NCI-H1694 treated with DMSO at 0.1 percent for 48 hours (cell line): Measurements from ENCODE around the gene MINDY3.
"Not testable (repeated sequence)": the region's sequence is repeated elsewhere in the genome, so short reads cannot be mapped to it uniquely, and the experiment has no call there.

Experiments
- DNase-seq: peaks from one replicate; lab custom pipeline; 2025; lab: John Stamatoyannopoulos, UW

Gene MINDY3

DNA sequence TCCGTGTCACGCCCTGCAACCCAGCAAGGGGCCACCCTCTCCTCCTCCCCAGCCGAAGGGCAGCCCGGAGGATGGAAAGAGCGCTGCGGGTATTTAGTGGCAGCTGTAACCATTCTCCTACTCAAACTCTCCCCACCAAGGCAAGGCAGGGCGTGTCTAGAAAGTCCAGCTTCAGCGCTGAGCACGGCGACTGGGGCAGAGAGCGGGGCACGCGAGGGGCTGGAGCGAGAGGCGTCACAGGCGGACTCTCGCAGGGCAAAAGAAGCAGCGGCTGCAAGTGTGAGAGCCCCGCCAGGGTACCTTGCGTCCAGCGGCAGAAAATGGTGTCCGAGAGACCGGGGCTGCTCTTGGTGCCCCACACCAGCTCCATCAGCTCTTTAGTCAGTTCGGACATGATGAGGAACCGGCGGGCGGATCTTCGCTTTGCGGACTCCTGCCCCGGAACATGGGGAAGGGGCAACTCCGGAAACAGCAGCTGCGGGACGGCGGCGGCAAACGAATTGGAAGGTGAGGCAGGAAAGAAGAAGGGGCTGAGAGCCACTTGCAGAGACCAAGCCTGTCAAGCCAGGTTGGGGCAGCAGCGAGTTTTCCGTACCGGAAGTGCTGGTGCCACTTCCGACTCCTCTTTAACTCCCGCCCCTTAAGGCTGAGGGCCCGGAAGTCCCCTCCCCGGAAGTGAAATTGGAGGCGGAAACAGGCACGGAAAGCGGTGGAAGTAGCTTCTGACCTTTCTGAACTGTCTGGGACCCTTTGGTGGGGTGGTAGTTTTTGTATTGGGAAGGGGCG is at the start of gene MINDY3:
Gene MINDY3 (minus strand): TSS at position 602 of the 786 bp plus-strand sequence. CDS start 208 bp downstream, at position 394.
- DNase-seq, result peak; percentile 63

GRCh38 chr10:15901889-15902288 is 41.6 kb upstream of the MINDY3 start:
- no peak for DNase-seq

- no peak for DNase-seq
These were observed 37.7 kb upstream of the MINDY3 start for GRCh38 chr10:15898046-15898445.

- no peak for DNase-seq
These were observed 37.0 kb upstream of the MINDY3 start for GRCh38 chr10:15897287-15897686.

DNA sequence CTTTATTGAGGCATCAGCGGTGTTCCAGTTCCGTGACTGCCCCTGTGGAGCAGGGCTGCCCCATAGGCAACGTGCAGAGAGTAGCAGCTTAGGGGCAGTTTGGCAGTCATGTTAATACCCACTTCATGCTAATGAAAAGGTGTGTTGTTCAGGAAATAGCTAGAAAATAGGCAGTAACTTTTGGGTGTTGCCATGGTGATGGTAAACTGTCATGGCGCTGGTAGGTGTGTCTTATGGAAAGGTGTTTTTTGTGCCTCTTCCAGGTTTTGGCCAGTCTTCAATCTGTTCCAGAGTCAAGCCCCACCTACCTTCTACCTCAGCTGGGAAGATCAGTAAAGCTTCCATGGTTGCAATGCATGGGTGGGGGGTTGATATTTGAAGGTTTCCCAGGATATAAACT is 36.3 kb upstream of the MINDY3 start:
- DNase-seq, result no peak

- DNase-seq, result no peak
These were observed 24.1 kb upstream of the MINDY3 start for GRCh38 chr10:15884447-15884846.

GRCh38 chr10:15881542-15881941 is 21.2 kb upstream of the MINDY3 start:
- no peak for DNase-seq

- DNase-seq, result no peak
These were observed 19.4 kb upstream of the MINDY3 start for GRCh38 chr10:15879663-15880062.

DNA sequence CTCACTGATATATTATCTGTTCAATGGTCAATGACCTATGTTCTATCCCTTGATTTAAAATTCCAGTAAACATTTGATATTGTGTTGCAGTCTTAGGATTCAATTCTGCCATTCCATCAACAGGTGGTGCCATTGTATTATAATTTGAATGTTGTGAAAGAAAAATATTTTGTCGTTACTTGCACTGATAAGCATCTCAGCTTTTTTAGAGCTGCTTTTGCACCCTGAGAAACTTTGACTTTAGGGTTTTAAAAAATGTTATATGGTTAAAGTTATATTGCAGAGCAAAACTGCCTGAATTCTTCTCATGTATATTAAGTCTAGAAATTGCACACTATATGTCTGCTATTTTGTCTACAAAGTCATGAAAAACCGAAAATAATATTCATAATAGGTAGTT is 18.8 kb upstream of the MINDY3 start:
- peak; percentile 18 for DNase-seq

DNA sequence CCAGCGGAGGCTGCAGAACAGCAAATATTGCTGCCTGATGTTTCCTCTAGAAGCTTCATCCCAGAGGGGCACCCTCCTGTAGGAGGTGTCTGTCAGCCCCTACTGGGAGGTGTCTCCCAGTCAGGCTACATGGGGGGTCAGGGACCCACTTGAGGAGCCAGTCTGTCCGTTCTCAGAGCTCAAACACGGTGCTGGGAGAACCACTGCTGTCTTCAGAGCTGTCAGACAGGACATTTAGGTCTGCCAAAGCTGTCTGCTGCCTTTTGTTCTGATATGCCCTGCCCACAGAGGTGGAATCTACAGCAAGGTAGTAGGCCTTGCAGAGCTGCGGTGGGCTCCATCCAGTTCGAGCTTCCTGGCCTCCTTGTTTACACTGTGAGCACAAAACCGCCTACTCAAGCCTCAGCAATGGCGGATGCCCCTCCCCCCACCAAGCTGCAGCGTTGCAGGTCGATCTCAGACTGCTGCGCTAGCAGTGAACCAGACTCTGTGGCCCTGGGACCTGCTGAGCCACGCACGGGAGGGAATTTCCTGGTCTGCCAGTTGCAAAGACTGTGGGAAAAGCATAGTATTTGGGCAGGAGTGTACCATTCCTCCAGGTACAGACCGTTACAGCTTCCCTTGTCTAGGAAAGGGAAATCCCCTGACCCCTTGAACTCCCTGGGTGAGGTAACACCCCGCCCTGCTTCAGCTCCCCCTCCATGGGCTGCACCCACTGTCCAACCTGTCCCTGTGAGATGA is 17.7 kb upstream of the MINDY3 start:
- no peak for DNase-seq

- DNase-seq, result not testable (repeated sequence)
These were observed 16.0 kb upstream of the MINDY3 start for GRCh38 chr10:15876274-15876673.

DNA sequence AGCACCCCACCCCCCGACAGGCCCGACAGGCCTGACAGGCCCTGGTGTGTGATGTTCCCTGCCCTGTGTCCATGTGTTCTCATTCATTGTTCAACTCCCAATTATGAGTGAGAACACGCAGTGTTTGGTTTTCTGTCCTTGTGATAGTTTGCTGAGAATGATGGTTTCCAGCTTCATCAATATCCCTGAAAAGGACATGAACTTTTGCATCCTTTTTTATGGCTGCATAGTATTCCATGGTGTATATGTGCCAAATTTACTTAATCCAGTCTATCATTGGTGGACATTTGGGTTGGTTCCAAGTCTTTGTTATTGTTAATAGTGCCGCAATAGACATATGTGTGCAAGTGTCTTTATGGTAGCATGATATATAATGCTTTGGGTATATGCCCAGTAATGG is 12.3 kb upstream of the MINDY3 start:
- DNase-seq, result not testable (repeated sequence)

DNA sequence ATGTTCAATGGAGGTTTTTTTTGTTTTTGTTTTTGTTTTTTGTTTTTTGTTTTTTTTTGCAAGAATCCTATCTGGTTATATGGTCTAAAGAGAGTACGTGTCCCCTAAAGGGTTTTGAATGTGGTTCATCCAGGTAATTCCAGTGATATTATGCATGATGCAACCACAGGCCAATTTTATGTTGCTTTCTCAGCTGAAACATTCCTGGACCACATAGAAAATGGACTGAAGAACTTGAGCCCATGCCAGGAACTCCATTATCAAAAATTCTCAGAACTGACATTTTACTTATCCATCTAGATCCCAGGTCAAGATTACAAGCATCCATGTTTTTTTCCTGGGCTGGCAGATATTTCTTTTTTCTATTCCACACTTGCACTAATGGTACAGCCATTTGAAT is 11.5 kb upstream of the MINDY3 start:
- DNase-seq, result no peak

GRCh38 chr10:15869935-15870334 is 9.6 kb upstream of the MINDY3 start:
- no peak for DNase-seq

GRCh38 chr10:15868006-15868405 is 7.7 kb upstream of the MINDY3 start:
- DNase-seq, result no peak

DNA sequence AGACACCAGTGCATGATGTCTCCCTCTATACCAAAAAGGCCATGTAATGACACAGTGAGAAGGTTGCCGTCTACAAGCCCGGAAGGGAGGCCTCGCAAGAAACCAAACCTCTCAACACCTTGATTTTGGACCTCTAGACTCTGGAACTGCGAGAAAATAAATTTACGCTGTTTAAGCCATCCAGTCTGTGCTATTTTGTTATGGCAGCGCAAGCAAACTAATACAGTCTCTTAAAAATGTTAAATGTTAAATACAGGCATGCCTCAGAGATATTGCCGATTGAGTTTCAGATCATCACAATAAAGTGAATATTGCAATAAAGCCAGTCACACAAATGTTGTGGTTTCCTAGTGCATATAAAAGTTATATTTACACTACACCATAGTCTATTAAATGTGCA is 5.0 kb upstream of the MINDY3 start:
- no peak for DNase-seq

DNA sequence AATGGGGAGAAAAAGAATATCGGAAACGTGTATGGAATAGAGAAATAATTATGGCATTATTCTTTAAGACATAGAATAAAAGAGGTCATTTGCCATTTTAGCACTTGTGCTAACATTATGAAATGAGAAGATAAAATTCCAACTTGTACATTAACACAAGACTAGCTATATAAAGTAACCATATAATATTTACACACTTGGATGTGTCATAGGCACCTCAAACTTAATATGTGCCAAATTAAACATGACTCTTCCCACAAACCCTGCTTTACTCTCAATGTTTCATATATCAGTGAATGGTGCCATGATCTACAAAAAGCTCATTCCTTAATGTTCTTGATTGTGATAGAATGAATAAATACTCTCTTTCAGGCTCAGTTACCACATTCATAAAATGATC is 4.1 kb upstream of the MINDY3 start:
- DNase-seq, result no peak

DNA sequence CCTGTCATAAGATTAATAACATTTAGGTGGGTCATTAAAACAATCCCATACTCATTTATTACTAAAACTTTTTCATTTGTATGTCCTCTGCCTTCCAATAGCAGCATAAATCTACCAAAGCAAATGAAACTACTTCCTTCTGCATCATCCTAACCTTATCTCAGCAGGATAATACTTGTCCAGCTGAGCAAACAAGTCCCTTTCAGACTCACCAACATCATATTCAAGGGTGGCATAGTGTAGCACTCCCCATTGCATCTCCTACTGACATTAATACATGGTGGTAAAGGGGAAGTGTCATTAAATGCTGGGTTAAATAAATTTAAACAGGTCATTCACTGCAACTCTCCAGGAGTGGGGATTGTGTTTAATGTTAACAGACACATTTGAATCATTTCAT is 3.4 kb upstream of the MINDY3 start:
- no peak for DNase-seq

DNA sequence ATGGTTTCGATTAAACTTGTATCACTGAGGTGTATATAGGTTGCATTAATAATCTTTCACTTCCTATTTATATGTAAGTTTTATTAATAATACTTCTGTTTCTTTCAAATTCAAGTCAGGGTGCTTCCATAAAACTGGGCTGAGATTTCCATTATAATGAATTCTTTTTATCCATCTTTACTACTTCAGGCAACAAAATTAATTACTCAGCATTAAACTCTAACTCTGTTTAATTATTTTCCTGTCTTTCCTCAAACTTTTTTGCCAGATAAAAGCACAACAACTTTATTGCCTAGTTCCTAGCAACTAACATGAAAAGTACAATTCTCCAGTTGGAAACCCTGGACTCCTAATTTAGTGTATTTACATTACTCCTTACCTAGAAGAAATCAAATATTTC is 3.0 kb upstream of the MINDY3 start:
- DNase-seq, result no peak

DNA sequence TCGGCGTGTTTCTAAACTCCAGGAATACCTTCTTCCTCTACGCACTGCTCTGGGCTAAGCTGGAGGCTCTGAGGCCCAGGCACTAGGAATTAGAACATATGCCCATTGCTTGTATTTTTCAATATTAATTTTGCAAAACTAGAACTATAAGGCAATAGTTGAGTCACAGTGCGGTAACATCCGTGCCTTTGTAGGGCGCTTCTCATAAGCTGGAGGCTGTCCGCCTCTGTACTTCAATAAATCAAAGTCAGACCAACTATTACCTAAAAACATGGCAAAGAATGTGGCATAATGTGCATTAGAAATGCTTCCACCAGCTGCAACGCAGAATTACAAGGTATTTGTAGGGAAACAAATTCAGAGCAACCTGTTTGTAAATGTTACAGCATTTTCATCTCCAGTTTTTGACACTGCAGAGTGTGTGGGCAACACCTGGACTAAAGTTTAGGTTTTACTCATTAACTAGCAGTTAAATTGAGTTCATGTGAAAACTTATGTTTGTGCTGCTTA is 440 bp upstream of the MINDY3 start:
- no peak for DNase-seq

- no peak for DNase-seq
These were observed 800 bp downstream of the MINDY3 start for GRCh38 chr10:15859509-15859905.

- DNase-seq, result no peak
These were observed 1.4 kb downstream of the MINDY3 start for GRCh38 chr10:15858861-15859281.

DNA sequence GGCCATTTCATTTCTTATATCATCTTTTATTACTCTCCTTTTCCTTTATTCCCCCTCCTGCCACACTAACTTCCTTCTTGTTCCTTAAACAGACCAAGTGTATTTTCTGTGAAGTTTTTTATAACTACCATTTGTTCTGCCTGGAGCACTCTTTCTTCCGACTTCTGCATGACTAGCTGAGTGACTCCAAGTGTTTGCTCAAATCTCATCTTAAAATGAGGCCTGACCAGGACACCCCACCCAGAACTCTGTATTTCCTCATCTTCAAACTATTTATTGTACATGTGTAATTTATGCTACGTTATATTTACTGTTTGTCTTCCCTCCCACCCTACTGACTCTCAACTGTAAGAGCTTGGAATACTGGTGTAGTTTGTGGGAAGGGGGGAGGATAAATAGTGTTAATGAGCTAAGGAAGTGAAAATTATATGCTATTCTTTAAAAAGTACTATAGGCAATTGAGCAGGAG is 3.2 kb downstream of the MINDY3 start:
- no peak for DNase-seq
